A673 (cell line): ENCODE data around the gene TTC16.

Experiments used
- CTCF ChIP-seq: fragments of 300-800, 200-600 bp; sonication (generic); conservative IDR thresholded peaks from 2 replicates; pipeline ENCODE4 v1.5.1; 2017; ENCODE audit warnings: low read depth, mild to moderate bottlenecking, antibody characterized with exemption, low read length, moderate library complexity, mixed read lengths
- EZH2 ChIP-seq: fragments of 200-600 bp; sonication (generic); IDR thresholded peaks from 2 replicates; pipeline ENCODE4 v1.6.1; 2017; ENCODE audit warnings: borderline replicate concordance, low read depth, mild to moderate bottlenecking, mixed read lengths, antibody characterized with exemption, low read length; ENCODE audit not compliant: poor library complexity, severe bottlenecking

- TF ChIP-seq CTCF (no peak), EZH2 (no peak)
Observed at GRCh38 chr9:127707766-127708165, 8.1 kb upstream of the TTC16 start.
